Omental fat pad (tissue), 4 donors: ENCODE data around the gene FOXA1. TPM values are rescaled to one million over a fixed set of nuclear protein-coding genes. Genes with fewer than 3 reads are reported as not detected.

ENCODE experiments used
- ATAC-seq: fragments of 150-250 bp; one replicate; pipeline ENCODE4 v1.9.1; 2016; ENCODE audit warnings: mild to moderate bottlenecking, moderate library complexity; ENCODE audit not compliant: low FRiP score
- DNase-seq: peaks from one replicate; pipeline ENCODE4 v3.0.0-alpha.2; 2019; ENCODE audit warnings: low spot score
- total RNA-seq, 4 donors: library from RNA; depleted of rRNA; stranded (reverse); fragments of >200 nt; gene quantifications; one replicate each; pipeline ENCODE4 v1.1.0, GENCODE V29; 2016
- TF ChIP-seq, protein P1 (sequence below), 3 donors: fragments of 450-650 bp; IDR thresholded peaks; one replicate each; pipeline ENCODE4 v1.5.1; 2016 to 2017; ENCODE audit warnings: antibody characterized with exemption in 3 of 3, mild to moderate bottlenecking in 3 of 3, moderate library complexity in 2 of 3

The FOXA1 gene
- total RNA-seq, 4 donors from 2014 or later, result not detected

DNA sequence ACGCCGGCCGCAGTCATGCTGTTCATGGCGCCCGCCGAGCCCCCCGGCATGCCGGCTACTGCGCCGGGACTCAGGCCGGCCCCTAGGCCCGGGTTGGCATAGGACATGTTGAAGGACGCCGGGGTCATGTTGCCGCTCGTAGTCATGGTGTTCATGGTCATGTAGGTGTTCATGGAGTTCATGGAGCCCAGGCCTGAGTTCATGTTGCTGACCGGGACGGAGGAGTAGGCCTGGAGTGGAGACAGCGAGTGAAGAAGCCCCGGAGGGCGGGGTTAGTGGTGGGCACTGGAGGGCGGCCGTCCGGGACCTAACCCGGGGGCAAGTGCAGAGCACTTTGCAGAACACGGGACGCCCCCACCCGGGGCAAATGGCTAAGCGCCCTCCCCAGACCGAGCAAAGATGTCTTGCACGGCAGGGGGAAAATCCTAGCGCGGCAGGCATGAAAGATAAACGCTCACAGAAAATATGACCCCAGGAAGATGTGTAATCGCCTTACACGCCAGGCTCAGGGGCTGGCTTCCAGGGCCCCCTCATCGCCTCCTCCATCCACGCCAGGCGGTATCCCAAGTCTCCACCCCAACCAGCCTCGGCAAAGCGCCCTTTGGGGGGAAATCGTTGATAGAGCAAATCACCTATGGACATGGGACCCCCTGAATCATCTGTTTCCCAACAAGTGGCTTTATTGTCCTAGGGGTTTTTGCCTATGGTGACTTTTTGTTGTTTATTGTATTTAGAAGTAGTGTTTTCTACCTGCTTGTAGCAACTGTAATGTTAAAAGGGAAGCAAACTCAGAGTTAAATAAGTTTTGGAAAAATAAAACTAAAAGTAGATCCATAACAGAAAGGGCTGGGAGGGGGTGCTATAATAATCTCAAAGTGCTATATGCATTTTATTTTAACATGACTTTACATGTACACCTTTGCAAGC, 2.3 kb downstream of the FOXA1 start:
- DNase-seq (no peak), ATAC-seq (no peak)
- TF ChIP-seq, protein P1, sequence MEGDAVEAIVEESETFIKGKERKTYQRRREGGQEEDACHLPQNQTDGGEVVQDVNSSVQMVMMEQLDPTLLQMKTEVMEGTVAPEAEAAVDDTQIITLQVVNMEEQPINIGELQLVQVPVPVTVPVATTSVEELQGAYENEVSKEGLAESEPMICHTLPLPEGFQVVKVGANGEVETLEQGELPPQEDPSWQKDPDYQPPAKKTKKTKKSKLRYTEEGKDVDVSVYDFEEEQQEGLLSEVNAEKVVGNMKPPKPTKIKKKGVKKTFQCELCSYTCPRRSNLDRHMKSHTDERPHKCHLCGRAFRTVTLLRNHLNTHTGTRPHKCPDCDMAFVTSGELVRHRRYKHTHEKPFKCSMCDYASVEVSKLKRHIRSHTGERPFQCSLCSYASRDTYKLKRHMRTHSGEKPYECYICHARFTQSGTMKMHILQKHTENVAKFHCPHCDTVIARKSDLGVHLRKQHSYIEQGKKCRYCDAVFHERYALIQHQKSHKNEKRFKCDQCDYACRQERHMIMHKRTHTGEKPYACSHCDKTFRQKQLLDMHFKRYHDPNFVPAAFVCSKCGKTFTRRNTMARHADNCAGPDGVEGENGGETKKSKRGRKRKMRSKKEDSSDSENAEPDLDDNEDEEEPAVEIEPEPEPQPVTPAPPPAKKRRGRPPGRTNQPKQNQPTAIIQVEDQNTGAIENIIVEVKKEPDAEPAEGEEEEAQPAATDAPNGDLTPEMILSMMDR (IDR thresholded peaks at IDR 0.05), result no peak

DNA sequence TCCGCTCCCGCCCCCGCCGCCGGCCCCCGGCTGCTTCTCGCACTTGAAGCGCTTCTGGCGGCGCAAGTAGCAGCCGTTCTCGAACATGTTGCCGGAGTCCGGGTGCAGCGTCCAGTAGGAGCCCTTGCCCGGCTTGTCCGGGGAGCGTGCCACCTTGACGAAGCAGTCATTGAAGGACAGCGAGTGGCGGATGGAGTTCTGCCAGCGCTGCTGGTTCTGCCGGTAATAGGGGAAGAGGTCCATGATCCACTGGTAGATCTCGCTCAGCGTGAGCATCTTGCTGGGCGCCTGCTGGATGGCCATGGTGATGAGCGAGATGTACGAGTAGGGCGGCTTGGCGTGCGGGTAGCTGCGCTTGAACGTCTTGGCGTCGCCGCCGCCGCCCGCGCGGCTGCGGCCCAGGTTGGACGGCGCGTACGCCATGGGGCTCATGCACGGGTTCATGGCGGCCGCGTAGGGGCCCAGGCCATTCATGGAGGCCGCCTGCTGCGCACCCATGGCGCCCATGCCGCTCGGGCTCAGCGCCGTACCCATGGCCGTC, 3.0 kb downstream of the FOXA1 start:
- ATAC-seq, result no peak
- DNase-seq, result no peak
- TF ChIP-seq, protein P1 (IDR thresholded peaks at IDR 0.05), result no peak

DNA sequence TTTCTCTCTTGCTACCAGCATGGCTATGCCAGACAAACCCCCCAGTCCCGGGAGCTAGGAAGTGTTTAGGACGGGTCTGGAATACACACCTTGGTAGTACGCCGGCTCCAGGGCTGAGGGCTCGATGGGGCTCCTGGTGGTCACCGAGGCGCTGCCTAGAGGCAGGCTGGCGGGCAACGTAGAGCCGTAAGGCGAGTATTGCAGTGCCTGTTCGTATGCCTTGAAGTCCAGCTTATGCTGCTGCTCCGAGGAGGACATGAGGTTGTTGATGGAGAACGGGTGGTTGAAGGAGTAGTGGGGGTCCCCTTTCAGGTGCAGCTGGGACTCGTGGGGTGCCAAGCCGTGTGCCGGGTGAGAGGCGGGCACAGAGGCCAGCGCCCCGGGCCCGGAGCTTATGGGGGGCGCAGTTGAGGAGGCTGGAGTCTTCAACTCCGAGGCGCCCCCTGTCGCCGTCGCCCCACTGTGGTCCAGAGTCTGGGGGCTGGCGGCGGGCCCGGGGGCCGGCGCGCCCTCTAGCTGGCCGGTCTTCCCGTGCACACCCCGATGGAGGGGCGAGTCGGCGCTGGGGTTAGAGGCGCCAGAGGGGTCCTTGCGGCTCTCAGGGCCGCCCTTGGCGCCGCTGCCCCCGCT, 3.6 kb downstream of the FOXA1 start:
- no peak for DNase-seq
- no peak for ATAC-seq
- TF ChIP-seq, protein P1 (IDR thresholded peaks at IDR 0.05), result no peak

DNA sequence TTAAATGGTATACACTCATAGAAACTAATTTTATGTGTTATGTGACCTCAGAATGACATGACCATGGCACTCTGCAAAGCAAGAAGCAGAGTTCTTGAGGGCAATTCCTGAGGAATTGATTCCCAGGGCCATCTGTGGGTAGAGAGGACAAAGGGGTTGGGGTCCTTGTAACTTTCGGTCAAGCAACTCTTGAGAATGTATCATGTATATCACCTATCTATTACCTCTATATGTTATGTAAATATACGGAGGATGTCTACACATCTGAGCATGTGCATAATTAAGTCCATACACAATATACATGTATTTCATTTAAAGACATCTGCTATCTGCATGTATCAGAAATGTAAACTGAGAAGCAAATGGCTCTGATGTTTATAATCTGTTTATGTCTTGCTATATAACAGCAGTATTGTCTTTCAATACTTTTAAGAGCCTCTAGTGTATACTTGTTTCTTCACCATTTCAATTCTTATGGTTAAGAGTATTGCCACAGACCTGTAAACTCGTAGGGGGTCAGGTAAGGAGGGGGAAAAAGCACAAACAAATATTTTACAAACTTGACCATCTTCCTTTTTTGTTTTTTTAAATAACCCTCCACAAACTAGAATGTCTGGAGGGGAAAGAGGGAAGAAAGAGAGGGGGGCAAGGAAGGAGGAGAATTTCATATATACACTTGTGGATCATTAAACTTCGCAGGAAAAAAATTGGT, 4.5 kb downstream of the FOXA1 start:
- TF ChIP-seq, protein P1 (IDR thresholded peaks at IDR 0.05), result no peak

DNA sequence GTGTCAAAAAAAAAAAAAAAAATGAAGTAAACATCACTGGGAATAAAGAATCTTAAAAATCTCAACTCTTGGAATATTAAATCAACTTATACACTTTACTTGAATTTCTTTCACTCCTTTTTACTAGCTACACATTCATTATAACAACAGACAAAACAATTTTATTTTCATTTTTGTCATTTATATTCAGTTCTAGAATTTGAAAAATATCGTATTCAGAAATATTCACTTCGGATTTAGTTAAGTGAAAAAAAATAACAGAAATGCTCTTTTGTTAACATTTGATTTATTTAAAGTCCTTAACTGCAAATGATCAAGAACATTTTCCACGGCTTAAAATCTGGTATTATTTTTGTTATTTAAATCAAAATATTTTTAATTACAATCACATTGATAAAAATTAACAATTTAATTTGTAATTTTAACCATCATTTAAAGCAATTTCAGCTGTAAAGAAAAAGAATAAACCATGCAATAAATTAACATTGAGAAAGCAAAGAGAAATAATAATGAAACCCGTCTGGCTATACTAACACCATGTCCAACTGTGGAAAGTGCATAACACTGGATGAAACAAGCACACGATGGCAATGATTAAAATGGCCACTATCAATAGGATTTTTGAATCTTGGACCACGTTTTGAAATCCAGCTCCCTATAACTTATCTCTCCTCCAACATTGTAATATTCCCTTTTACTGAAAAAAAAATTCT, 5.2 kb downstream of the FOXA1 start:
- TF ChIP-seq, protein P1 (IDR thresholded peaks at IDR 0.05), result no peak
- DNase-seq (no peak), ATAC-seq (no peak)

More for the DNA sequence above, 4.5 kb downstream of the FOXA1 start:
- no peak for ATAC-seq
- no peak for DNase-seq

DNA sequence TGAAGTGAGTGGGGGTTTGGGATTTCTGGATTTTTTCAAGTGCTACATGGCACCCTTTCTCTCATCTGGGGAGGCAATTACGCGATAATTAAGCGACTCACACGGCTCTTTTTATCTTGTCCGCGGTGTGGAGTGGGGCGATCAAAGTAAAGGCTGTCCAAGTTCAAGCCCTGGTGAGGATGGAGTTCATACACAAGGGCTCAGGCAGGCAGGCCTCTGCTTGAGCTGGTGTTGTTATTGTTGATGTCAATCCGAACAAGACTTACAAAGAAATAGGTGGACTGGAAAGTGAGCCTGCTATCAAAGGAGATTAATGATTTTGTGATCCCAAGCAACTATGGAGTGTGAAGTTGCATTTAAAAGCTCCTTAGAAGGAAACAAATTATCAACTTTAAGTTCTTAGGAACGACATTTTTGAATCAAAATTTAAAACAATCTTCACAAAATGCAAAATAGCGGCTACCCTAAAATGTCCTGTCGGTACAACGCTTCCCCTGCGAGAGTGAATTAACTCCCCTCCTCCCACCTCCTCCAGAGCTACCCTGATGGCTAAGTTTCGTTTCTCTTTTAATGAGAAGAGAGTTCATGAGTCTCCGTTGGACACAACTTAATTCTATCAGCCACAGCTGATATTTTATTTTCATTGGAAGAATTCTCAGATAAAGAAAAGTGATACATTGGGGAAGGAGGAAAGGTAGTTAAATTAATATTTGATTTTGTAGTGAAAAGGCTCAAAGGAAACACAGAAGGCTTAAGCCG, 5.9 kb downstream of the FOXA1 start:
- ATAC-seq, result no peak
- DNase-seq, result no peak
- TF ChIP-seq, protein P1 (IDR thresholded peaks at IDR 0.05), result no peak
